SK-N-DZ (cell line): ENCODE measurements around the gene ELF2.
"Not testable (repeated sequence)": the region's sequence is repeated elsewhere in the genome, so short reads cannot be mapped to it uniquely, and the experiment has no call there.

Experiments used
- DNase-seq: peaks from one replicate; pipeline ENCODE4 v3.0.0-alpha.2; 2015; ENCODE audit warnings: low spot score
- small RNA-seq, 2 experiments: library from RNA; depleted of rRNA; stranded (forward); fragments of <200 nt; gene quantifications; one replicate each; pipeline ENCODE3, GENCODE V24; 2014

ELF2 gene

GRCh38 chr4:139021071-139021470 is 155.9 kb downstream of the ELF2 start:
- not testable (repeated sequence) for DNase-seq

DNA sequence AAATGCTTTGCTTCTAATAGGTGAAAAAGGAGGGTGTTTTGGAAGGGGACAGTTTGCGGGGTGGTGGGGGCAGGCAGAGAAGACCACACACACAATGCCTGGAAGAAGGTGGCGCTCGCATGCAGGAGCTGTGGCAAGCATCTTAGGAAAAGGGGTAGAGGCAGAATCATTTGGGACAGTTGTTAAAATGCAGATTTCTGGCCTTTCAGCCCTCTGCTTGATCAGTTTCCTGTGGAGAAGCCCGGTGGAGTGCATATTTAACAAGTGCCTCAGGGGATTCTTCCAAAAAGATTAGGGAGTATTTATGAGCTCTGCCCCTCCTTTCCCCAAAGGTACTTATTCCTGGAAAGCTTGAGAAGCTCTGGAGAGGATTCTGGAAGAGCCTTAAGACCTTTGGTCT is 156.6 kb downstream of the ELF2 start:
- DNase-seq, result no peak

DNA sequence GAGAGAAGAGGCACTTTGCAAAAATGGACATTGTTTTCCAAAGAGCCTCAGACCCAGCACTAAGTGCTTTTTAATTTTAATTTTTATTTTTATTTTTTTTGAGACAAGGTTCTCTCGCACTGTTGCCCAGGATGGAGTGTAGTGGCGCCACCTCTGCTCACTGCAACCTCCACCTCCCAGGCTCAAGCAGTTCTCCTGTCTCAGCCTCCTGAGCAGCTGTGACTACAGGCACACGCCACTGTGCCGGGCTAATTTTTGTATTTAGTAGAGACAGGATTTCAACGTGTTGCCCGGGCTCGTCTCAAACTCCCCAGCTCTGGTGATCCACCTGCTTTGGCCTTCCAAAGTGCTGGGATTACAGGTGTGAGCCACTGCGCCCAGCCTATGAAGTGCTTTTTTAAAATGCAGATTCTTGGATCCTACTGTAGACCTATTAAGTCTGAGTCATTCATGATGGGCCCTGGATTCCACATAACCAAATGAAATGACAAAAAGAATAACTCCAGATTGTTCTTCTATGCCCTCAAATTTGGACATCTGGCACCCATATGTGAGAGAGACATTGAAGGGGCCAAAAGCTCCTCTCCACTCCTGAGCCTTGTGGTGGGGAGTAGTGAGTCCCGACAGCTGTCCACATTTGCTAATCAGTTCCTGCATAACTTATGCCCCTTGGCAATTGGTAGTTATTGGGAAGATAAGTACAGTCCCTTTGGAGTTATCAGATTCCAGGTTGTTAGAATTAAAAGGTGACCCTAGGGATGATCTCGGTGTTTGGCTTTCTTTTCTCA is 157.9 kb downstream of the ELF2 start:
- DNase-seq, result no peak

DNA sequence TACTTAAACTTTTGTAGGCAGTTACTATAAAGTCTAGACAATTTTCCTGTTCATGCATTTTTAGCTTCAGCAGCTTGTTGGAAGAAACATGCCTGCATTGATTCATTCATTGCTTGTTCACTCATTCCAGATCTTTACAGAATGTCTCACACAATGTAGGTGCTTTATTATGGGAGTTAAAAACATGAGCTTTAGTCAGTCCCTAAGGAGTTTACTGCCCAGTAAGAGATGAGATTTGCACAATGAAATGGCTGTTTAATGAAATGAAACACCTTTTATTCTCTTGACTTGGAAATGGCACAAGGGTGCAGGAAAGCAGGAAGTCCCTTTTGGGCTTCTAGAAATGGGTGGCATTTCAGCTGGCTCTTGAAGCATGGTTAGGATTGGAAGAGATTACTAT is 158.5 kb downstream of the ELF2 start:
- DNase-seq, result no peak

GRCh38 chr4:139017861-139018260 is 159.2 kb downstream of the ELF2 start:
- no peak for DNase-seq

DNA sequence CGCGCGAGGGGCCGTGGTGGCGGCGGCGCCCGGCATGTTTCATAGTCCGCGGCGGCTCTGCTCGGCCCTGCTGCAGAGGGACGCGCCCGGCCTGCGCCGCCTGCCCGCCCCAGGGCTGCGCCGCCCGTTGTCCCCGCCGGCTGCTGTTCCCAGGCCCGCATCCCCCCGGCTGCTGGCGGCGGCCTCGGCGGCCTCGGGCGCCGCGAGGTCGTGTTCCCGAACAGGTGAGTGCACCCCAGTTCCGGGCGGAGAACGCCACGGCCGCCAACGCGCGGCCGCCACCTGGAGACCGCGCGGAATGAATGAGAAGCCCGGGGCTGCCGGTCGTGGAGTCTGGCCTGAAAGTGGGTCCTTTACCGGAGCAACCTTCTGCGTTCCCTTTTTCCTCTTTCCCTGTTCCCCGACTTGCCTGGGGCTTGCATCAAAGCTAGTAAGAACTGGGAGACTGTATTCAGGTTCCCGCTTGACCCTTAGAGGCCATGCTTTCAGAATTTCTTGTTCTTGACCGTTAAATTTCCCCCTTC is 161.0 kb downstream of the ELF2 start:
- peak; percentile 30 for DNase-seq

GRCh38 chr4:139015269-139015947 is 161.6 kb downstream of the ELF2 start, which contains the start of gene NOCT:
TSS of gene NOCT (plus strand) at chr4:139015781. CDS start at chr4:139015982, 201 bp downstream.
- DNase-seq, result peak; percentile 90

DNA sequence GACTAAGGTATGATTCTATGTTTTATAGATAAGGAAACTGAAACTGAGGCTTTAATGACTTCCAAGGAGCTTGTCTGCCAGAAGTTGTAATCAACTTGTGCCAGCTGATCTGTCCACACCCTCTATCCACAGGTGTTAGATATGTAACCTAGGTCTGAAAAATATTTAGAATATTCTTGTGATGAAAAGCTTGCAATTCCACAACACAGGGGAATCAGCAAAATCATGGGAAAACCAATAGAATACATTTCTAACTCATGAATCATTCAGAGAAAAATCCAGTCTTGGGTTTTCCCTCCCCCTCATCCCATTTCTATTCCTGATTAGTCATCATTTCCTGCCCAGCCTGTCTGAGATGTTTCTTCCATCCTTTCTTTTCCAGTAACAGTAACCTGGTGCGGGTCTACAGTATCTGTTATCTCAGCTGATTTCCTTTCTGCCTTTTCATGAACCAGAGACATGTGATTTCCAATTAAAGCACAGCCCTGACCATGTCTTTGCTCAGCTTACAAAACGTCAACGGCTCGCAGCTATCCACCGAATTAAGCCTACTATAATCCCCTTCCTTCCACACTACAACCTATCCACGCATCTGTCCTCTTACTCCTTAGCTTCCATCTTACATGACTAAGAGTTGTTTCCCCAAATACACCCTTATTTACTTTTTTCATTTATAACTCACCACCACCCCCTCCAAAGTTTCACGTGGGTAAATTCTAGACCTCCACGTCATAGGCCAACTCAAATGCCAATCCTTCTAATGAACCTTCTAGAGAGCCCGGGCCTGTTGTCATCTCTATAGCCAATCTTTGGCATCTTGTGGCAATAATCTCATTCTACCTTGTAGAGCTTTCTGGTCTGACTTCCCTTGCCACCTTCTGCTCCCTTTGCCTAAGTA is 162.4 kb downstream of the ELF2 start:
- no peak for DNase-seq

DNA sequence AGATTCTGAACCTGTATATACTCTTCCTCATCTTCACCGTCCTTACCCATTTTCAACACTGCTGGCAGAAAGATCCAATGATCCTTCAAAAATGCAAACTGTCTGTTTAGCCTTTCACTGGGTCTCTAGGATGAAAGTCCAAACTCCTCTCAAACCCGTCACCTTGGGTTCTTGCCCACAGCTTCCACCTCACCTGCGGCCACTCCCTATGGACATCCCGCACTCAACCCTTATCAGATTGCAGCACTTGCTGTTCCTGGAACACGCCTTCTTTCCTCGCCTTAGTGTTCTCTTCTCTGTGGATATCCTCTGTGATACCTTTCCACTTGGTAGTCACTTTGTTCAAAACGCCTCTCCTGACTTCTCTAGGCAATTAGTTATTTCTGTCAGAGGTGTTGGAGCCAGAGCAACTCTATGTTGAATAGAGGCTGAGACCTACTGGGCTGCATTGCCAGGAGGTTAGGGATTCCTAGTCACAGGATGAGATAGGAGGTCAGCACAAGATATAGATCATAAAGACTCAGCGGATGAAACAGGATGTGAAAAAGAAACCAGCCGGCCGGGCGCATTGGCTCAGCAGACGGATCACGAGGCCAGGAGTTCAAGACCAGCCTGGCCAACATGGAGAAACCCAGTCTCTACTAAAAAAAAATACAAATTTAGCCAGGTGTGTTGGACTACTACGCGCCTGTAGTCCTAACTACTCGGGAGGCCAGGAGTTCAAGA is 165.6 kb downstream of the ELF2 start:
- no peak for DNase-seq

DNA sequence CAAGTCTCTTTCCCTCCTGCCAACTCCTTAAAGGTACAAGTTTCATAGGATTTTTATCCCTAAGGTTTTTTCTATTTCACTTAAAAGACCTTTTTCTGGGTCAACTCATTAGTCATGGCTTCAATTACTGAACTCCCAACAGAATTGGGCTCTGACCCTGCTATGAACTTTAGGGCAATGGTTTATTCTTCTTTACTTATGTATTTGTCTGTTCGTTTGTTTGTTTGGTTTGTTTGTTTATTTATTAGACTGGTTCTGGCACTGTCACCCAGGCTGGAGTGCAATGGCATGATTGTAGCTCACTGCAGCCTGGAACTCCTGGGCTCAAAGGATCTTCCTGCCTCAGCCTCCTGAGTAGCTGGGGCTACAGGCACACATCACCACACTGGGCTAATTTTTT is 167.3 kb downstream of the ELF2 start:
- DNase-seq, result no peak

GRCh38 chr4:139008278-139008677 is 168.7 kb downstream of the ELF2 start:
- DNase-seq, result not testable (repeated sequence)

GRCh38 chr4:139007640-139008039 is 169.4 kb downstream of the ELF2 start:
- no peak for DNase-seq

Small RNA genes within 50 kb of the gene (small RNA-seq; reads per million reads assigned to genes)
- 0 reads per million in 2 experiments for gene RF00017
- 0 reads per million in 2 experiments for gene RF00019
- 0 reads per million in 2 experiments for gene RN7SL382P
- 0 reads per million in 2 experiments for gene RNU6-531P
